Activated CD4-positive, CD25-positive, alpha-beta regulatory T cell treated with anti-CD3 and anti-CD28 coated beads, Interleukin-2, amount 50 U/mL, for 24 hours (primary cell): ENCODE measurements around the gene CALD1.
A peak's percentile ranks its signal among the peaks of the same experiment; 100 is the strongest.

Source experiments
- ATAC-seq, 2 donors: fragments of 150-1000 bp; cut with Tn5 transposase; one replicate each; pipeline ENCODE4 v1.10.0; 2021; ENCODE audit warnings: mild to moderate bottlenecking in 1 of 2, moderate library complexity in 1 of 2

CALD1 gene

GRCh38 chr7:134900166-134900982, 120.9 kb downstream of the CALD1 start:
- ATAC-seq, result no peak

GRCh38 chr7:134901389-134902020, 122.1 kb downstream of the CALD1 start:
- ATAC-seq, result no peak

- ATAC-seq, result no peak
Measured at GRCh38 chr7:134902058-134902457, 122.6 kb downstream of the CALD1 start.

DNA sequence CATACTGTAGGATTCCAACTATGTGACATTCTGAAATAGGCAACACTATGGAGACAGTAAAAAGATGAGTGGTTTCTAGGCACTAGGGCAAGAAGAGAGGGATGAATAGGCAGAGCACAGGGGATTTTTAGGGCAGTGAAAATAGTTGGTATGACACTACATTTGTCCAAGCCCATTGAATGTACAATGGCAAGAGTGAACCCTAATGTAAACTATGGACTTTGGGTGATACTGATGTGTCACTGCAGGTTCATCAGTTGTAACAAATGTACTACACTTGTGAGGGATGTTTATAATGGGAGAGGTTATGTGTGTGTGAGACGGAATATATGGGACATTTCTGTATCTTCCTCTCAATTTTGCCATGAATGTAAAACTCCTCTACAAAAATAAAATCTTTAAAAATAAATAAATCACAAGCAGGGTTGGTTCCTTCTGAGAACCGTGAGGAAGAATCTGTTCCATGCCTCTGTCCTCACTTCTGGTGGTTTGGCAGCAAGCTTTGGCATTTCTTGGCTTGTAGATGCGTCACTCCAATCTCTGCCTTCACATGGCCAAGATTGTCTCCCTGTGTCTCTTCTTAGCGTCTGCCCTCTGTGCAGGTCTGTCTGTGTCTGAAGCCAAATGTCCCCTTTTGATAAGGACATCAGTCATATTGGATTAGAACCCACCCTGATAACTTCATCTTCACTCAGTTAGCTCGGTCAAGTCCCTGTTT, 123.8 kb downstream of the CALD1 start:
- ATAC-seq, result no peak

DNA sequence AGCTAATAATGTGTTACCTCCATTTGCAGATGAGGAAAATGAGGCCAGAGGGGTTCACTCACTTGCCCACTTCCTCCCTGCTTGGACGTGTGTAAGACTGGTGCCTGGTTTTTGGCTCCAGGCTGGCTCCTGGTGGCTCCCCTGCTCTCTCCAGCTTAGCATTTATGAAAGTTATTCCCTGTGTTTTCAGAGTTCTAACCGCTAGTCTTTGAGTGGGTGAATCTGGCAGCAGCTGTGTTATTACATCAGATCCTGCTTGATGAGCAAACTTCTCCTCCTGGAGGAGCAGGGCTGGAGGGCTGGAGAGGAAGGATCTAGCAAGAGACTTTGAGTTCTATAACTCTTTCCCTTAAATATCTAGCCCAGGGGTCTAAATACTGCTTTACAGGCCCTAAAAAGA, 125.9 kb downstream of the CALD1 start:
- ATAC-seq, result no peak

GRCh38 chr7:134907000-134907399, 127.6 kb downstream of the CALD1 start:
- ATAC-seq, result no peak

- no peak for ATAC-seq
Measured at GRCh38 chr7:134907639-134908038, 128.2 kb downstream of the CALD1 start.

DNA sequence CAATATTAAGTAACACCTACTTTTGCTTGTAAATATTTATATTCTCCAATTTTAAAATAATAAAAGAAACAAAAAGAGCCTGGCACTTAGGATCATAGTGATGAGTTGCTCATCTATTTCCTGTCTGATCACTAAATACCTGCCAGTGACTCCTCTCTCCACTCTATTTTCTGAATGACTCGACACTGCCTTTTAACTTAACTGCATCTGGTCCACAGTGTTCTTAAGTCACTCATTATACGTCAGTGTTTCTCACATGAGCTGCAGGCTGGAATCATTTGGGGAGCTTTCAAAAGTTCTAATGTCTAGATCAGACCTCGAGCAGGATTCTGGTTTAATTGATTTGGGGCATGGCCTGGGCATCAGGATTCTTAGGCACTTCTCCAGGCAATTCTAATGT, 128.9 kb downstream of the CALD1 start:
- ATAC-seq, result peak in 1 of 2 donors; percentile 55

GRCh38 chr7:134910214-134910890, 130.9 kb downstream of the CALD1 start:
- no peak for ATAC-seq

DNA sequence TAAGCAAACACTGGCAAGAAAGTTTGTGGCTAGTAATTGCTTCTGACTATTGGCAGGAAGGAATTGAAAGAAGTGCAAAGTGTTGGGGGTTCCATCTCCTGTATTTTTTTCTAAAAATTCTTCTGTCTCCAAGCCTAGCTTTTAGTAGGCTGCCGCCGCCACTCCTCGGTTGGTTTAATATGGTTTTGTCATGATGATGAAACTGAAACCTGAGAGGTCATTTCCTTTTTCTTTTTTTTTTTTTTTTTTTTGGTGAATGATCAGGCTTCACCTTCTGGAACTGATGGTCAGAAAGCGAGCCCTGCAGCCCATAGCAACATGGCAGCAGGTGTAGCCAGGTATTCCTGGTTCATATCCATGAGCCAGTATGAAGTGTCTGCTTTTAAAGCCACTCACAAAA, 131.5 kb downstream of the CALD1 start:
- ATAC-seq, result no peak

DNA sequence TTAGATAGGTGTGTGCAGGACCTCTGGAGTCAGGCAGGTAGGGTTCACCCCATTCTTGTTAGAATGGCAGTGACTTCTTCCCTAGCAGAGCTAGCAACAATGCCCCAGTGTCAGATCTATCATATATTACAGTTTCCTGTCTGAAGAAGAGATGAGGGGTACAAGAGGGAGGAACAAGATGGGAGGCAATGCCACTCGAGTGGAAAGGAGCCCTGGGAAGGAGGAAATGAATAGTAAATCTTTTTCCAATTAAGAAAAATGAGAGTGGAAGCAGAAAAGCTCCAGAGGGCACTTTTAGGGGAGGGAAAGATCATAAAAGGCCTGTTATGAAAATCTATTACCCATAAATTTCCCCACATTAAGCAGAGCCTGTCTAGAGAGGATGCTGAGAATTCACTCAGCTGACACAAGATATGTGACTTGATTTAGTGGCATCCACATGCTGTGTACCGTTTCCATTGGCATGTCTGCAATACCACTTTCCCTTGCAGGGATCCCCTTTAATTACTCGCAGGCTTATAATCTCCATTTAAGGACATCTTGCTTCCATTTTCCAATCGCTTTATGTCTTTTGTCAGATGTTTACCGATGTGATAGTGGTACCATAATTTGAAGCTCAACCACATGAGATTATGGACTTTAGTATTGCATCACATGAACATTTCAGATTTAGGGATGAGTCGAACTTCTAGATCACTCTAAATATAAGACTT, 136.9 kb downstream of the CALD1 start:
- ATAC-seq, result no peak

GRCh38 chr7:134919240-134919641, 139.8 kb downstream of the CALD1 start:
- no peak for ATAC-seq

DNA sequence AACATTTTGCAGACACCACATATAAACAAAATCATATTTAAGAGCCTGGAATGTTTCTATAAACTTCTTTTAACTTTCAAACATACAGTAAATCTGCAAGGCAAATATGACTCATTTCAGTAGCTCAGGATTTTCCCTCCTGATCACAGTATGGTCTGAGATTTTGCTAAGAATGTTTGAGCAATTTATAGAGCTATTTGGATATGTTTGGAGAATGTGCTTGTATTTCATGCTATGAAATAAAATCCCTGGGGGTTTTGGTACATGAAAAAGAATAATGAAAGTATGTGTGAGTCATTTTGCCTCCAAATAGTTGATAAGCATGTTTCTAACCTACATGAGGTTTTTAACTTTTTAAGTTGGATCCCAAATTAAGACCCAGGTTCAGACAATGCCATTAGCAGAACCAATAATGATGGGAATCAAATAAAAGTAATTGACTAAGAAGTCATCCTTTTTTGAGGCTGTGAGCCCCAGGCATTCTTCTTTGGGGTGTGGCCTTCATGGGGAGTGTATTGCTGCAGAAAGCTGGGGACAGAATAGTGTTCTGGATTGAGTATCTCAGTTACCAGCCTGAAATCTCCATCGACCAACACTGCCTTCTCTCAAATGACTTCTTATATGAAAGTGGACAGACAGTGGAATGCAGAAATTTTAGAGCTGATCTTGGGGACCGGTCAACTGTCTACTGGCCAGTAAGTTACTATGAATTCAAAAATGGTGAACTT, 140.8 kb downstream of the CALD1 start:
- no peak for ATAC-seq

DNA sequence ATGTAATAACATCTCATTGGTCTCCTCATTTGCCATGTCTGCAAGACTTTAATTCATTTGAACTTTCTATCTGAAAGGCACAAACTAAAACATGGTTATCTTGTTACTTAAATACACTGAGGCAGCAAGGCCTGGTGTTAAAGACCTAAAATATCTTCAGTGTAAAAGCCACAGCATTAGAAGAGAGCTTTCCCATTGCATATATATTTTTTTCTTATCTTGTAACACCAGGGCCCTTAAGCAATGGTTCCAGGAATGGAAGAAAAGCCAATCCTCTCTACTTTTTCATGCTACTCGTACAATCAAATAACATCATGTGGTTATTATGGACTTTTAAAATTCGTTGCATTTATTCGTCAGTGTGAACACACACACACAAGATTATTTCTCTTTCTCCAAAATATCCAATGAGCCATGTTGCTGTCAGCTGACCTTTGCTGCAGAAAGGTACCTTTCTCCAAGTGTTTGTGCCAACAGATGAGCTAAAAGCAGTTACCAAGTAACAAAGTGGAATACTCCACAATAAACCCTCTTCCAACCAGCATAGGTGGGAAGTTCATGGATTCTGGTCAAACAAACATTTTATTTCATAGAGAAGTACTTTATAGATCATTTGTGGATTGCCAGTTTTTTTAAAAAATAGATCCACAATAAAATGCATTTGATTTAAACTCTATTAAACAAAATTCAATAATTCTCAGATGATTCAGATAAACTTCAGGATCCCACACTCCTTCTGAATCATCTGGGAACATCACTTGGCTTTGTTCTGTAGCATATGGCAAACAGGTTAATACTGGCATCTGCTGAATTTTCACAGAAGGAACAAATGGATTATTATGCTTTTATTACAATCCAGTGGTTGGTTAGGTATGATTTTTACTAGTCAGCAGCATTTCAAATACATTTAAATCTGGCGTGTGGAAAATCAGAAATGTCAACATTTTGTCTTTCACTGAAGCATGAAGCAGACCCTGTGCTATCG, 143.6 kb downstream of the CALD1 start:
- no peak for ATAC-seq

GRCh38 chr7:134925766-134926165, 146.3 kb downstream of the CALD1 start:
- ATAC-seq, result no peak

- ATAC-seq, result no peak
Measured at GRCh38 chr7:134926396-134926795, 147.0 kb downstream of the CALD1 start.

DNA sequence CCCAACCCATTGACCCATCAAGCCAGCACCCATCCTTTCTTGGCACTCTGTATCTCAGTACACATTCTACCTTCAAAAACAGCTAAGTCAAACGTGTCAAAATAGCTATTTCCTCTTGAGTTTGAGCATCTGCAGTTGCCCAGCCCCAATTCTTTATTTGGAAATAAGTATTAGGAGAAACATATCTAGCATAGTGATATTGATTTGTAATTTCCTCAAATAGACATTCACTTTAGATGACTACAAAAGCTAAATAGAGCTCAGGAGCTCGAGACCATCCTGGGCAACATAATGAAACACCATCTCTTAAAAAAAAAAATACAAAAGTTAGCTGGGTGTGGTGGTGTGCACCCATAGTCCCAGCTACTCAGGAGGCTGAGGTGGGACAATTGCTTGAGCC, 147.6 kb downstream of the CALD1 start:
- ATAC-seq, result no peak

- no peak for ATAC-seq
Measured at GRCh38 chr7:134927723-134928122, 148.3 kb downstream of the CALD1 start.

DNA sequence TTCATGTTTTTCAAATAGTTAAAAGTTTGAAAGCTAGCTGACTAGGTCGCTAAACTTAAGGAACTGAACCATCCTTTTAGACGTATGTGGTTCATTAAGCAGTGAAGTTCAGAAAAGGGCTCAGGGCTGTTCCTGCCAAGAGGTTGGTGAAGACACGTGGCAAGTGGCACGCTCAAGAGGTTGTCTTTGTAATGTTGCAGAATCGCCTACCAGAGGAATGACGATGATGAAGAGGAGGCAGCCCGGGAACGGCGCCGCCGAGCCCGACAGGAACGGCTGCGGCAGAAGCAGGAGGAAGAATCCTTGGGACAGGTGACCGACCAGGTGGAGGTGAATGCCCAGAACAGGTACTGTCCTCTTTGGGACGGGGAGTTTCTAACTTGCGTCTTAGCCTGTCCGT, 149.1 kb downstream of the CALD1 start:
- ATAC-seq, result no peak

DNA sequence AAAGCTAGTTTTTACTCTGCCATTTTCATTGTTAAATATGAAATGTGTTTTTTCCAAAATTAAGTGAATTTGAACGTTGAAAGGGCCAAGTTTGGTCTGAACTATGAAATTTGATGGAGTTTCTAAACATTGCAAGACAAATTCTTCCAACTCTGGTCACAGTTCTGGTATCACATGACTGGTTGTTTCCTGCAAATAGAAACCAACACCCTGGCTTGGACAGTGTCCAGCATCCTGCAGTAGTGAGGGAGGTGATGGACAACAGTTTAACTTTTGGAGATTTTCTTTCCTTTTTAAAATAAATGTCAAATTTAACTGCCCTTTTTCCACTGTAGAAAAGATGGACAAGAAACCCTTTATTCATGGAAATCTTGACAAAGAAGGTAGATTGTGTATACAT, 152.1 kb downstream of the CALD1 start:
- ATAC-seq, result no peak
